ENCODE data around the gene CYP2A13.
"Not testable (repeated sequence)": the region's sequence is repeated elsewhere in the genome, so short reads cannot be mapped to it uniquely, and the experiment has no call there.

Gene CYP2A13, protein sequence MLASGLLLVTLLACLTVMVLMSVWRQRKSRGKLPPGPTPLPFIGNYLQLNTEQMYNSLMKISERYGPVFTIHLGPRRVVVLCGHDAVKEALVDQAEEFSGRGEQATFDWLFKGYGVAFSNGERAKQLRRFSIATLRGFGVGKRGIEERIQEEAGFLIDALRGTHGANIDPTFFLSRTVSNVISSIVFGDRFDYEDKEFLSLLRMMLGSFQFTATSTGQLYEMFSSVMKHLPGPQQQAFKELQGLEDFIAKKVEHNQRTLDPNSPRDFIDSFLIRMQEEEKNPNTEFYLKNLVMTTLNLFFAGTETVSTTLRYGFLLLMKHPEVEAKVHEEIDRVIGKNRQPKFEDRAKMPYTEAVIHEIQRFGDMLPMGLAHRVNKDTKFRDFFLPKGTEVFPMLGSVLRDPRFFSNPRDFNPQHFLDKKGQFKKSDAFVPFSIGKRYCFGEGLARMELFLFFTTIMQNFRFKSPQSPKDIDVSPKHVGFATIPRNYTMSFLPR

DNA sequence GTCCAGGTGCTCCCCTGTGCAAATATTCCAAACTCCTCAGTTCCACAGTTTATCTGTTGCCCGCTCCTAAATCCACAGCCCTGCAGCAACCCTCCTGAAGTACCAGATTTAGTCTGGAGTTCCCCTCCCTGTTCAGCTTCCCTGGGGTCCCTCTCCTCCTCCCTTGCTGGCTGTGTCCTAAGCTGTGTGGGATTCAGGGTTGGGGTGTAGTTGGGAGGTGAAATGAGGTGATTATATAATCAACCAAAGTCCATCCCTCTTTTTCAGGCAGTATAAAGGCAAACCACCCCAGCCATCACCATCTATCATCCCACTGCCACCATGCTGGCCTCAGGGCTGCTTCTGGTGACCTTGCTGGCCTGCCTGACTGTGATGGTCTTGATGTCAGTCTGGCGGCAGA is at the start of gene CYP2A13:
Gene CYP2A13, plus strand, starts transcription at position 301 of the 400 bp plus-strand sequence. Its CDS starts 21 bp downstream, at position 322.
- no peak for DNase-seq

DNA sequence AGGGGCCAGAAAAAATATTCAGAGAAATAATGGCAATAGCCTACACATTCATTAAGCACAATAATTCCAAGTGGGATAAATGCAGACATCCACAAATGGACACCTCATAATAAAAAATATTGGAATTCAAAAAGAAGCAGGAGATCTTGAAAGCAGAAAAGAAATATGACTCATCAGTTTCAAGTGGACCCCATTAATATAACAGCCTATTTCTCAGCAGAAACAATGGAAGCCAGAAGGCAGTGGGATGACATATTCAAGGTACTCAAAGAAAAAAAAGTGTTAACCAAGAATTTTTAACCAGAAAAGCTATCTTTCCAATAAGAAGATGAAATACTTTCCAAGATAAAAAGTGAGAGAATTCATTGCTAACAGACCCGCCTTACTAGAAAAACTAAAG is 48.4 kb upstream of the CYP2A13 start:
- no peak for DNase-seq

DNA sequence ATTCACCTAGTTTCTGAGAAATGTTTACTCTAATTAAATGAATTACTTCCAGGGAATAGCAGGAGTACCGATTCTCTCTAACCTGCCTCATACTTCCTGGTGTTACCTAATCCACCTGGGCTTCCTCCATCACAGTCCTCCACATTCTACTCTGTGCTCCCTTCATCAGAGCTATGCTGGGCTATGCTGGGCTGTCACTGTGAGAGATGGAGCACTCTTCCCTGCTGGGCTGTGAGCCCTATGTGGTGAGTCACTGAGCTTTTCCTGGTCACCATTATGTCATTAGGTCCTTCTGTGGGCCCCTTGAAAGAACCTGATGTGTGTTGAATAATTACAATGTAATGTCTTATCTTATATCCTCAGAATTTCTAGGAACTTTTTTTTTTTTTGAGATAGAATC is 43.2 kb upstream of the CYP2A13 start:
- not testable (repeated sequence) for DNase-seq

DNA sequence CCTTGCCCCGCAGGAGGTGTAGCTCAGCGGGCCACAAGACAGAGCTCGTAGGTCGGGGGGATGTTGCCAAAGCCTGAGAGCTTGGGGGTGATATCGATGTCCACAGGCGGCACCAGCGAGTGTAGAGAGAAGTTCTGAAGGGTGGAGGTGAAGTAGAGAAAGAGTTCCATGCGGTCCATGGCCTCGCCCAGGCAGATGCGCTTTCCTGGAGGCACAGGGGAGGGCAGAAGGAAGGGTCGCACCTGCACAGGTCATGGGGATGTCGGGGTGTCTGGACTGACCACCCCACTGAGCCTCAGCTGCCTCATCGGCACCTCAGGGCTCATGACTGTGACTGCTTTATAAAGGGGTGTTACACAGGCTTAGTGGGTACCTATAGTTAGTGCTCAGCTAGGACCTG is 37.8 kb upstream of the CYP2A13 start:
- no peak for DNase-seq

DNA sequence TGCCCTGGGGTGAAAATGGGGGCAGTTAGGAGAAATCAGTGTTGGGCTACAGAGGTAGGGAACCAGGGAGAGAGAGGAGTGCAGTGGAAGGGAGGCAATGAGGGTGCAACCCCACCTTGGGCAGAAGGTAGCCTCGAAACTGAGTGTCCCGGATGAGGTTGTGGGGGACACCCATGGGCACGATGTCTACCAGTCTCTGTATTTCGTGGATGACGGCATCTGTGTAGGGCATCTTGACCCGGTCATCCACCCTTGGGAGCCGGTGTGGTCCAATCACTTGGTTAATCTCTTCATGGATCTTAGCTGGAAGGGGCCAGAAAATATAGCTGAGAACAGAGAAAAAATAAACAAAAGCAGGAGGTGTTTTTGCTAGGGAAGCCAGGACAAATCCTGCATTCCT is 36.1 kb upstream of the CYP2A13 start:
- DNase-seq = not testable (repeated sequence)

DNA sequence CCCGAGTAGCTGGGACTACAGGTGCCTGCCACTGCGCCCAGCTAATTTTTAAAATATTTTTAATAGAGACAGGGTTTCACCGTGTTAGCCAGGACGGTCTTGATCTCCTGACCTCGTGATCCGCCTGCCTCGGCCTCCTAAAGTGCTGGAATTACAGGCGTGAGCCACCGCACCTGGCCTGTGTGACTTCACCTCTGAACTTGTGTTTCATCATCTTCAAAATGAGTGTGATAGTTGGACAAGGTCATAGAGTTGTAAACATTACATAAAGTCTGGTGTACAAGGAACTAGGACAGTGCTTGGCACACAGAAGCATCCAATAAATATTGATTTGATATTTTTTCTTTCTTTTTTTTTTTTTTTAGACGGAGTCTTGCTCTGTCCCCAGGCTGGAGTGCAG is 34.9 kb upstream of the CYP2A13 start:
- not testable (repeated sequence) for DNase-seq

DNA sequence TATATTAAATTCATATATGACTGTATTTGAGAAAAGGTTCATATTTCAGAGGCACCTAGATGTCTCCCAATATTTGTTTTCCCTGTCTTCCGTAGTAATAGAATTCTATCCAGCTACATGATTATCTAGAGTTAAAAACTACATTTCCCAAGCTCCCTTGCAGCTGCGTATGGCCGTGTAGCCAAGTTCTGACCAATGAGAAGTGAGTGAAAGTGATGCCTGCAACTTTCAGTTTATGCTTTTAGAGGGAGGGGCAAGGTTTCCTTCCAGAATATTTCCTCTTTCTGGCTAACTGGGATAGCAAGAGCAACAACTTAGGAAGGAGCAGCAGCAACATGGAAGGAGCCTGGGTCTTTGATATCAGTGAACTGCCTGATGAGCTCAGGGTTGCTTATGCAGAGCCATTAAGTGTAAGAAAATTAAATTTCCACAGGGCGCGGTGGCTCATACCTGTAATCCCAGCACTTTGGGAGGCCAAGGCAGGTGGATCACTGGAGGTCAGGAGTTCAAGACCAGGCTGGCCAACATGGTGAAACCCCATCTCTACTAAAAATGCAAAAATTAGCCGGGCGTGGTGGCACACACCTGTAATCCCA is 23.2 kb upstream of the CYP2A13 start:
- no peak for DNase-seq

DNA sequence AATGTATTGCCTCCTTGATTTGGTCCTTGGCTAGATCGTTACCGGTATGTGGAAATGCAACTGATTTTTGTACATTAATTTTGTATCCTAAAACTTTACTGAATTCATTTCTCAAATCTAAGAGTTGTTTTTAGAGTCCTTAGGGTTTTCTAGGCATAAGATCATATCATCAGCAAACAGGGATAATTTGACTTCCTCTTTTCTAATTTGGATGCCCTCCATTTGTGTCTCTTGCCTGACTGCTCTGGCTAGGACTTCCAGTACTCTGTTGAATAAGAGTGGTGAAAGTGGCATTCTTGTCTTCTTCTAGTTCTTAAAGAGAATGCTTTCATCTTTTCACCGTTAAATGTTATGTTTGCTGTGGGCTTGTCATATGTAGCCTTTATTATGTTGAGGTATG is 12.0 kb upstream of the CYP2A13 start:
- DNase-seq = no peak

DNA sequence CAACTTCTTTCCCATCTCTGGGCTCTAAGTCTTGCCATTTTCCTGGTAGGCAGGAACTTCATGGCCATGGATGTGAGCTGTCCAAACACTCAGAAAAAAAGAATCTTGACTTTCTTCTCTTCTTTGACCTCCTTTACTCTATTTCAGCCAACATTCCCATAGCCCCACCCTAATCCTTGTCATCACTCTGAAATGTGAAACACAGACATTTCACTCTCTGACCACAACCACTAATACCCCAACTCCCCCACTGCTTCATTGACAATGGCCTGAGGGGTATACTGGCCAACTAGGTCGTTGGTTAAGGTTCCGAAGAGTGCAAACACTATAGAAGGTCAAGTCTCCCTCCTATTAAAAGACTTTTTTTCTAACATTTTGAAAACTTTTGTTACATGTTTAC is 4.7 kb upstream of the CYP2A13 start:
- DNase-seq = no peak

DNA sequence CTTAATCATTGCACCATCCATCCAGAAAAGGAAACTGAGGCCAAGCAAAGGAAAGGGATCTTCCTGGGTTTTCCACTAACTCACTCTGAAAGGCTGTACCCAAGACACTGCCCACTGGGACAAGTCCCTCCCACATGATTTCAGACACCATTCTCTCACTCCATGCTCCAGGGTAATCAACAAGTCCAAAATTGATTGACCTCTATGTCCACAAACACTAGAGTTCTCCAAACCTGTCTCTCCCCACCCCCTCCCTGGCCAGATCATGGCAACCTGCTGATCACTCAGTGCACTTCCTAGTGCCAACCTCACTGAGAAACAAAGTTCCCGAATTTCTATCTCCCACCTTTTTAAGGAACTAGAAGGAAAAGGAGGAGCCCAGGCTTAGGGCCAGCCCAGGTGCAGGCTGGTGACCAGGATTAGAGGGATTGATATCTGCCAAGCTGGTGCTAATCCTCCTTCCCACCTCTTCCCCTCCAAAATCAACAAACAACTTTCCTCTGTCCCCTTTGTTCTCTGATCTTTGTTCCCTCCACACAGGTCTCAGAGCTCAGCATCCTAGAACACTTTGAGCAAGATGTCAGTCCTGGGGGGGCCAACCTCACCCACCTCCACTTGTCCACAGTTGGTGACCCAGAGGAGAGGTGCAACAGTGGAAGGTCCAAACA is 2.4 kb upstream of the CYP2A13 start:
- no peak for DNase-seq

DNA sequence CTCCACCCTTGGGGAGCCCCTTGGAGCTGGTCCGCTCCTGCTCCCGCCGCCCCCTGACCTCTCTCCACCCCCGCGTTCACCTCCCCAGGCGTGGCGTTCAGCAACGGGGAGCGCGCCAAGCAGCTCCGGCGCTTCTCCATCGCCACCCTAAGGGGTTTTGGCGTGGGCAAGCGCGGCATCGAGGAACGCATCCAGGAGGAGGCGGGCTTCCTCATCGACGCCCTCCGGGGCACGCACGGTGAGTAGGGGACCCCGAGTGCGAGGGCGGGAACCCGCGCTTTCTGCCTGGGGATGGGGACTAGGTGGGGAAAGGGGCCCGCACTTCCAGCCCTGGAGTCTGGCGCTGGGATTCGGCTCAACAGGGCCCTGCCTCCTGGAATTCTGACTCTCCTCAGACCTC is 1.7 kb downstream of the CYP2A13 start:
- DNase-seq = no peak

DNA sequence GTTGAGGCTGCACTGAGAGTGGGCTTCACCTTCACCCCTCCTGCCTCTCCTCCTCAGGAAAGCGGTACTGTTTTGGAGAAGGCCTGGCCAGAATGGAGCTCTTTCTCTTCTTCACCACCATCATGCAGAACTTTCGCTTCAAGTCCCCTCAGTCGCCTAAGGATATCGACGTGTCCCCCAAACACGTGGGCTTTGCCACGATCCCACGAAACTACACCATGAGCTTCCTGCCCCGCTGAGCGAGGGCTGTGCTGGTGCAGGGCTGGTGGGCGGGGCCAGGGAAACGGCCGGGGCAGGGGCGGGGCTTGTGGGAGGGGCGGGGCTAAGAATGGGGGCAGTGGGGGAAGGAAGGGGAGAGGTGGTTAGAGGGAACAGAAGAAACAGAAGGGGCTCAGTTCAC is 7.5 kb downstream of the CYP2A13 start:
- no peak for DNase-seq

DNA sequence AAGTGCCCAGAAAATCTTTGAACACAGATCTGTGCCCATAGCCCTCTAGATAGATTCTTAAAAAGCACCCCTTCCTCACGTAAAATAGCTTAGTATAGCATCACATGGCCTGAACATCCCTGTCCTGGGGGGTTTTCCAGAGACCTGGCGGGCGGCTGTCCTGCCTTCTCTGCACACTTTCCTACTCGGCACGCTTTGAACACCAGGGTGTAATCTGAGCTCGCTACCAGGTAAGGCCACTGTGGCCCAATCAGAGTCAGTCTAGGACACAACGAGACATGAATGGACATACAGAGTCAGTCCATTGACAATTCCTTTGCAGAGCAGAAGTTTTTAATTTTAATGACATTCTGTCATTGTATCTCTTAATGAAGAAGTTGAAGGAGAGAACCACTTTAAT is 8.1 kb downstream of the CYP2A13 start:
- no peak for DNase-seq

DNA sequence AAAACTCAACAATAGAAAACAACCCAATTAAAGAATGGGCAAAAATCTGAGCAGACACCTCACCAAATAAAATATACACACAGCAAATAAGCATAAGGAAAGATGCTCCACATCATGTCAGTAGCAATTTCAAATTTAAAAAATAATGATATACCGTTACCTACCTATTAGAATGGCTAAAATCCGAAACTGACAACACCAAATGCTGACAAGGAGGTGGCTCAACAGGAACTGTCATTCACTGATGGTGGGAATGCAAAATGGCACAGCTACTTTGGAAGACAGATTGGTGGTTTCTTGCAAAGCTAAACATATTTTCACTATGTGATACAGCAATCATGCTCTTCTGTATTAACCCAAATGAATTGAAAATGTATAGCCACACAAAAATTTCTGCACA is 9.1 kb downstream of the CYP2A13 start:
- no peak for DNase-seq

DNA sequence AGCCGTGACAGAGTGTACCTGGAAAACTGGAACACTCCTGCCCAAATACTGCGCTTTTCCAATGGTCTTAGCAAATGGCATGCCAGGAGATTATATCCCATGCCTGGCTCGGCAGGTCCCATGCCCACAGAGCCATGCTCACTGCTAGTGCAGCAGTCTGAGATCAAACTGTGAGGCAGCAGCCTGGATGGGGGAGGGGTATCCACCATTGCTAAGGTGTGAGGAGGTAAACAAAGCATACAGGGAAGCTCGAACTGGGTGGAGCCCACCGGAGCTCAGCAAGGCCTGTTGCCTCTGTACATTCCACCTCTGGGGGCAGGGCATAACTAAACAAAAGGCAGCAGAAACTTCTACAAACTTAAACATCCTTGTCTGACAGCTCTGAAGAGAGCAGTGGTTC is 10.5 kb downstream of the CYP2A13 start:
- no peak for DNase-seq

DNA sequence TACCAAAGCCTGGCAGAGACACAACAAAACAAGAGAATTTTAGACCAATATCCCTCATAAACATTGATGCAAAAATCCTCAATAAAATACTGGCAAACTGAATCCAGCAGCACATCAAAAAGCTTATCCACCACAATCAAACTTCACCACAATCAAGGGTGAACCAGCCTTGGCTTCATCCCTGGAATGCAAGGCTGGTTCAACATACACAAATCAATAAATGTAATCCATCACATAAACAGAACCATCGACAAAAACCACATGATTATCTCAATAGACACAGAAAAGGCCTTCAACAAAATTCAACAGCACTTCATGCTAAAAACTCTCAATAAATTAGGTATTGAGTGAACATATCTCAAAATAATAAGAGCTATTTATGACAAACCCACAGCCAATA is 14.0 kb downstream of the CYP2A13 start:
- DNase-seq = not testable (repeated sequence)

DNA sequence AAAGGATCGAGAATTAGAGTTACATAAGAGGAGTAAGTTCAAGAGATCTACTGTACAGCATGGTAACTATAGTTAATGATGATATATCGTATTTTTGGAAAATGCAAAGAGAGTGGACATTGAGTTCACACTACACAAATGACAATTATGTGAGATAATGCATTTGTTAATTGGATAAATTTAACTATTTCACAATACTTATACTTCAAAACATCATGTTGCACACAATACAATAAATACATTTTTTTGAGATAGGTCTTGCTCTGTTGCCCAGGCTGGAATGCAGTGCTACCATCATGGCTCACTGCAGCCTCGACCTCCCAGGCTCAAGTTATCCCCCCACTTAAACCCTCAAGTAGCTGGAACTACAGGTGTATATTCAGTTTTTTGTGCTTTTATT is 17.9 kb downstream of the CYP2A13 start:
- no peak for DNase-seq

DNA sequence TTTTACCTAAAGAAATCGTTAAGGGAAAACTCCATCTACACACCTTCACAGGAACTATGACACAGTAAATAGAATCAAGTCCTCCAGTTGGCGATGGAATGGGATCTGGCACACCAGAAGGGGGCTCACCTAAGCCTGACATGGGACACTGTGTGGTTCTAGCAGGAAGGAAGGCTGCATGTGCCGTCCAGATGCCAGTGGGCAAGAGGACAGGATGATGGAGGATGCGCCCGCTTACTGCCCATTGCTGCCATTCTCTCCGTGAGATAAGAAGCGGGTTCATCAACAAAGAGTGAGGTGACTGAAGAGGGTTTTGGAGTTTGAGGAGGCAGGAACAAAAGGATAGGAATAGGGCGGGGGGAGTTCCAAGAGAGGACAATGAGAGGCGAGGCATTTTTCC is 23.0 kb downstream of the CYP2A13 start:
- no peak for DNase-seq

DNA sequence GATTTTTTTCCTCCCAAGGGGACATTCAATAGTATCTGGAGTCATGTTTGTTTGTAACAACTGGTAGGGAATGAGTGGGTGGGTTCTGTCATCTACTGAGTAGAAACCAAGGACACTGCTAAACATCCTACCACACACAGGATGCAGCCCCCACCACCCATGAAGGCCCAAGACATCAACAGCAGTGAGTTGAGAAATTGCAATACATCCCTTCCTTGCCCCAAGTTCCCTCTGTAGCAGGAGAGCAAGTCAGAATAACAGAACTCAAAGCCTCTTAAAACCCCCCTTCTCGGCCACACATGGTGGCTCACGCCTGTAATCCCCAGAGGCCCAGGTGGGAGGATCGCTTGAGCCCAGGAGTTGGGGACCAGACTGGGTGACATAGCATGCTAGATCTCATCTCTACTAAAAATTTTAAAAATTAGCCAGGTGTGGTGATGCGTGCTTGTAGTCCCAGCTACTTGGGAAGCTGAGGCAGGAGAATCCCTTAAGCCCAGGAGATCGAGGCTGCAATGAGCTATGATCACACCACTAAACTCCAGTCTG is 23.6 kb downstream of the CYP2A13 start:
- DNase-seq = no peak

DNA sequence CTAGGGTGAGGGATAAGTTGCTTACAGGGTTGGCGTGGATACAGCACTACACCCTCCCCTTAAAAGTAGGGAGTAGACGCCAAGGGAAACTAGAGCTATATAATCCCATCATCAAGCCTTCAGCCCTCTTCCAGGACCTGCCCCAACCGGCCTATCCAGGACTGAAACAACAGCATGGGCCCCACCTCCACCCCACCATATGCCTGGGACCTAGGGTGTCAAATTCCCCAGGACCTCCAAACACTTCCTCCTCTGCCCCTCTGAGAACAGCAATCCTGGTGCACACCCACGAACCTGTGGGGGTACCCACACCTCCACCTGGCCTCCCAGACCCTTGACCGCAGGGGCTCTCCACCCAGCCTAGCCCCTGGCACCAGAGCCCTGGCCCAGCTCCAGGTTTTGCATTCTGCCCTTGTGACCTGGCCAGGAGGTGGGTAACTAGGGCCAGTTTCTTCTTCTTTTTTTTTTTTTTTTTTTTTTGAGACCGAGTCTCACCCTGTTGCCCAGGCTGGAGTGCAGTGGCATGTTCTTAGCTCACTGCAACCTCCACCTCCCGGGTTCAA is 24.6 kb downstream of the CYP2A13 start:
- DNase-seq = no peak

DNA sequence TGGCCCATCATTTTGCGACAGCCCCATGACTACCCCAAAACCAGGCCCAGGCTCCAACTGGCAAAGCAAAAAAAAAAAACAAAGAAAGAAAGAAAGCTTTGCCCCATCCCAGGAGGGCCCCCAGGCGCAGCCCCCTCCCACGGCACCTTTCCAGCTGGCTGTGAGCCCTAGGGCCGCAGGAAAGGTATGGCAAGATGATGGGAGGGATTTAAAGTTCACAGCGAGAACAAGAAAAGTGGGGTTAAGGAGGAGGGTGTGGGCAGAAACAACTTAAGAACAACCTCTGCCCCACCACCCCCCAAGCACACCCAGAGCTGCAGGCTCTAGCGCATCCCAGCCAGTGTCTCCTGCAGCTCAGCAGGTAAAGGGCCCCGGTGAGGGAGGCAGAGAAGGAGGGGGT is 25.9 kb downstream of the CYP2A13 start, which contains the start of gene CYP2F1:
Gene CYP2F1, plus strand, starts transcription at position 301 of the 400 bp plus-strand sequence. CDS start 1,757 bp downstream, outside the sequence.
- no peak for DNase-seq

DNA sequence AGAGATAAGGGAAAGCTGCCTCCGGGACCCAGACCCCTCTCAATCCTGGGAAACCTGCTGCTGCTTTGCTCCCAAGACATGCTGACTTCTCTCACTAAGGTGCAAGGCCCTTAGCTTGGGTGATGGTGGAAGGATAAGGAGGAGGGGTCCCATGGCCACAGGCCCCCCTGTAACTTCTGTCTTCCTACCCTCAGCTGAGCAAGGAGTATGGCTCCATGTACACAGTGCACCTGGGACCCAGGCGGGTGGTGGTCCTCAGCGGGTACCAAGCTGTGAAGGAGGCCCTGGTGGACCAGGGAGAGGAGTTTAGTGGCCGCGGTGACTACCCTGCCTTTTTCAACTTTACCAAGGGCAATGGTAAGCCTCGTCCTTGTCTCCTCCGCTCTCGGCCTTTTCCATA is 28.0 kb downstream of the CYP2A13 start:
- DNase-seq = no peak
